ENCODE measurements around the gene AFF2.

AFF2 gene

DNA sequence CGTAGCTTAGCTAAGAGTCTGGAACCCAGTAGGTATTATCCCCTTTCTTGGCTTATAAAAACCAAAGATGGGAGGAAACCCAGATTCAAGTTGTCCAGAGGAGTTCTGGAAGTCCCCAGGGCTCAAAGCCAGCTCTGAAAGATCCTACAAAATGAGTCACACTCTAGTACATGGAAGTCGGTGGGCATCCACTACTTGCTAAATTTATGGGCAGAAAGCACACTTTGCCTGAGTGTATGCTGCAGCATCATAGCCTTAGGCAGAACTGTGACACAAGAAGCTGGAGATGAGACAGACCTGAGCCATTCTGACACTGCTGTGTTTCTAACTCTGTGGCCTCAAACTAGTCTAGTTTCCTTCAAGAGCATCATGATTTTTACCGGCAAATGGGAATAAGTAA, 429.3 kb downstream of the AFF2 start:
- no peak for DNase-seq (ENCODE audit: low spot score)

GRCh38 chrX:148930206-148930729, 429.9 kb downstream of the AFF2 start:
- DNase-seq (ENCODE audit: low spot score): no peak

DNA sequence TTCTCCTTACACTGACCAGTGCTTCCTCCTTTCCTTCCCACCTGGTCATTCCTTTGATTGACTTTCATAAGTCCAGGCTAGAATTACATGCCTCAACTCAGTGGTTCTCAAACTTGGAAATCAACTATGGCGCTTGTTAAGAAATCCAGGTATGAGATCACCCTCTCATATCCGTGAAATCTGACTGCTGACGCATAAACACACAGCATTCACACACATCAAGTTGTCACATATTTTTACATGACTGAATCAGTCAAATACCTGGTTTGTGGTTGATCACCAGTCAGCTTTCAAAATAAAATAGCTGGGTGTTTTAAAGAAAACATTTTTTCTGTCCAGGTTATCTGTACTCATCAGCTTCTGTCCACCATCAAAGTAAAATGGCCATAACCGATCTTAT, 433.5 kb downstream of the AFF2 start:
- DNase-seq (ENCODE audit: low spot score): no peak

DNA sequence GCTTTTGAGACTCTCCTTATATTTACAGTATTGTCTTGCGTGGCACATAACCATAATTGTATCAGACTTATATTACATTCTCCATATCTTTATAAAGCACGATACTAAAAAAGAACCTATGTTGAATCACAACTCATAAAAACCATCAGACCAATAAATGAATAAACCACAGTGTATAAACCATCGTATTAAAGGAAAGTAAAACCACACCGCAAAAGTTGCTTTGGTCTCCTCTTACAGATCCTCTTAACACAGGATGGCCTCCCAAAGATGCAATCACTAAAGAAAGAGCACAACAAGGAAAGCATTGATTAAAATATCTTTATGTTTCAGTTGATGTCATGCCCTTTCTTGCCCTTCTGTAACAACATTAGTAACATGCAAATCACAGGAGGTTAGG, 437.9 kb downstream of the AFF2 start:
- no peak for DNase-seq (ENCODE audit: low spot score)

DNA sequence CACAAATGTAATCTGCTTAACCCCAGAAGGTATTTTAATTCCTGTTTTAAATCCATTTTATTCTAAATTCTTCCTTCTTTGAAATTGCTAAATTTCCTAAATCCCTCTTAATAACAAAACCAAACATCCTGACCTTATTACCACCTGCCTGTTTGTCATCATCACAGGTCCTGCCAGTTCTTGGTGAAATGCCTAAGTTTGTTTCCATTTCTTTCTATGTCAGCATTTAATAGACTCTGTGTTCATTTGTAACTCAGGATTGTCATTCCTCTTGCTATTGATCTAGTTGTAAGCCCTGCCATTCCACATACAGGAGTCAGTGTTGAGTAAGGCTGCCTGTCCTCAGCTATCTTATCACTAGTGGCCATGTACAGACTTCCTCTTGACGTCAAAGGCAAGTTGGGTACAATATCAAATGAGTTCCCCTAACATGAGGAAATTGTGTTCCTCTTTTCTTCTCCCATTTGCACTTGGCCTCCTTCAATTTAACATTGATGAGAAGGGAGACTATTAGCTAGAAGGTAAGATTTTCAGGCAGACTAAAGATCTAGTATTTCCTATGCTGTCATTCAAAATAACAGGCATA, 440.1 kb downstream of the AFF2 start:
- DNase-seq (ENCODE audit: low spot score): no peak

GRCh38 chrX:148942754-148943153, 442.3 kb downstream of the AFF2 start:
- DNase-seq (ENCODE audit: low spot score): no peak

- DNase-seq (ENCODE audit: low spot score): no peak
Observed at GRCh38 chrX:148947399-148947975, 447.1 kb downstream of the AFF2 start.

DNA sequence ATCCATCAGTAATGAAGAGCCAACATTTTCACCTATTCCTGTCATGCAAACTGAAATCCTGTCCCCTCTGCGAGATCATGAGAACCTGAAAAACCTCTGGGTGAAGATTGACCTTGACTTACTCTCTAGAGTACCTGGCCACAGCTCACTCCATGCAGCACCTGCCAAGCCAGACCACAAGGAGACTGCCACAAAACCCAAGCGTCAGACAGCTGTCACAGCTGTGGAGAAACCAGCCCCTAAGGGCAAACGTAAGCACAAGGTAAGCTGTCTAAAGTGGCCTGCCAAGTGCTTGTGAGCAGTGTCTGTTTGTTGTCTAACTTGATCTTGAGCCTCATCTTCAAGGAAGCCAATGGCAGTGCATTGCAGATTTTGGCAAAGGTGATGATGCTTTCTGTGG, 455.9 kb downstream of the AFF2 start:
- no peak for DNase-seq (ENCODE audit: low spot score)

DNA sequence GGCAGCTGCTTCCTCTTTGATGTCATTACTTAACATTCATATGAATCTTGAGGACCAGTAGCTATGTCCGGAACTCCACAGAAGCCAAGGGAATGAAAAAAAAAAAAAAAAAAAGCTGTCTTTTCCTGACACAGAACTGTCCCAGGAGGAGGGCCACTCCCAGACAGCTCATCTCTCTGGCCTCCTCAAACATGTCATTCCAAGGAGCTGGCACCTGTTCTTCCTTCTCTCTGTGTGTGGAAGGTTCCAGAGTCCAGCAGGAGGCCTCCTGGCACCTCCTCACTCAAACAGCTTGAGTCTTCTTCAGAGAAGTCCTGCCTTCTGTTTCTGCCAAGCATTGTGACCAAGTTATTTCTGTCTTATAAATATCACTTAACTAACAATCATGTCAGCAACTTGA, 458.5 kb downstream of the AFF2 start:
- DNase-seq (ENCODE audit: low spot score): peak; percentile 1

- DNase-seq (ENCODE audit: low spot score): no peak
Observed at GRCh38 chrX:148960060-148960459, 459.6 kb downstream of the AFF2 start.

- DNase-seq (ENCODE audit: low spot score): no peak
Observed at GRCh38 chrX:148961985-148962384, 461.6 kb downstream of the AFF2 start.

GRCh38 chrX:148976571-148977400, 476.4 kb downstream of the AFF2 start:
- DNase-seq (ENCODE audit: low spot score): no peak

DNA sequence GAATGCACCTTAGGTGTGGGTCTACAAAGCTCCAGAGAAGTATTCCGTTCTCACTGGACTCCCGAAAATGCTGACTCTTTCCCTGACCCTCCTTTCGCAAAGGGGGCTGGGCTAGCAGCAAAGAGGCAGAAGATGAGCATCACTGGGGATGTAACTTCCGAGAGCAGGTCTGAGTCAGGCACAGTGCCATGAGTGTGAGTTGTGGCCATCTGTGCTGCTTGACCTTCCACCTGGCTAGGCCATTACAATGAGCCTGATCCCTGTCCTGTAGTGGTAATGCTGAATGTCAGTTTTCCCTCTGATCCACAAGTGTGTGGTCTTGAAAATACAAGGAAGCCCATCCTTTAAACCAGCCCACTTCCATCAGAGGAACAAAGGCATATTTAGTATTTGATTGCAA, 479.4 kb downstream of the AFF2 start:
- no peak for DNase-seq (ENCODE audit: low spot score)

- no peak for DNase-seq (ENCODE audit: low spot score)
Observed at GRCh38 chrX:148984238-148984637, 483.8 kb downstream of the AFF2 start.

DNA sequence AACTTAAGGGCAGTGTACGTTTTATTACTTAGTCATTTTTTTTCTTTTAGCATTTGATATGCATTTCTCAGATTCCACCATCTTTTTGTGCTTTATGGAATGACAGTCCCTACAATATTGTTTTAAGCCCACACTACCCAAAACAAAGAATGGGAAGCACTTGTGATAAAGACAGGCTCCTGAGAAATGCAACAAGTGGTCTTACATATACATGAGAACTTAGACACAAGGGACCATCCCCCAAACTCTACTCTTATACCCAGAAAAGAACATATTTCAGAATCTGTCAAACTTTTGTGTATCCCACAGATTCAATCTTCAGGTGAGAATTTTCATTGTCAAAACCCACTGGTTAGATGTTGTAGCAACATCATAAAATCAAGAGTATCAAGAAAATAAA, 491.1 kb downstream of the AFF2 start:
- no peak for DNase-seq (ENCODE audit: low spot score)

DNA sequence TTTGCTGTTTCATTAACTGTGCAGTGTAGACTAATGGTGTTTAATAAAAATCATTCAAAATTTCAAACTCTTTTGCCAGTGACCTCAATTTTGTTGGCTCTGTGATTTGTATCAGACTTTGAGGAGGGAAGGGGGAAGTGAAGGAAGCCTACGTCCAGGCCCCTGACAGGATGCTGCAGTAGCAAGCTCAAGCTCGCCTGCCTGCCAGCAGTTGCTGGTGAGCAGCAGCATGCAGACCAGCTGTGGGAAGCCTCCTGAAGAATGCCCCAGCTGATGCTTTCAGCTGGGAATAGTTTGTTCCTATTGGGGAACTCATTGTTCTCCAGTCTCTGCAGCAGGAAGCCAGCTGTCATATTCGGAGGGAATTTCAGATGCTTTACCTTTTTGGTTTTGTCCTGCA, 495.2 kb downstream of the AFF2 start:
- DNase-seq (ENCODE audit: low spot score): no peak

DNA sequence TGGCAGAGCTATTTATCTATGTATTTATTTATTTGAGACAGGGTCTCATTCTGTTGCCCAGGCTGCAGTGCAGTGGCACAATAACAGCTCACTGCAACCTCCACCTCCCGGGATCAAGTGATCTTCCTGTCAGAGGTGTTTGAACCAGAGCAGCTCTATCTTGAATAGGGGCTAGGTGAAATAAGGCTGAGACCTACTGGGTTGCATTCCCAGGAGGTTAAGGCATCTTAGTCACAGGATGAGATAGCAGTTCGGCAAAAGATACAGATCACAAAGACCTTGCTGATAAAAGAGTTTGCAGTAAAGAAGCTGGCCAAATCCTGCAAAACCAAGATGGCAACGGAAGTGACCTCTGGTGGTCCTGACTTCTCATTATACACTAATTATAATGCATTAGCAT, 501.9 kb downstream of the AFF2 start:
- no peak for DNase-seq (ENCODE audit: low spot score)

DNA sequence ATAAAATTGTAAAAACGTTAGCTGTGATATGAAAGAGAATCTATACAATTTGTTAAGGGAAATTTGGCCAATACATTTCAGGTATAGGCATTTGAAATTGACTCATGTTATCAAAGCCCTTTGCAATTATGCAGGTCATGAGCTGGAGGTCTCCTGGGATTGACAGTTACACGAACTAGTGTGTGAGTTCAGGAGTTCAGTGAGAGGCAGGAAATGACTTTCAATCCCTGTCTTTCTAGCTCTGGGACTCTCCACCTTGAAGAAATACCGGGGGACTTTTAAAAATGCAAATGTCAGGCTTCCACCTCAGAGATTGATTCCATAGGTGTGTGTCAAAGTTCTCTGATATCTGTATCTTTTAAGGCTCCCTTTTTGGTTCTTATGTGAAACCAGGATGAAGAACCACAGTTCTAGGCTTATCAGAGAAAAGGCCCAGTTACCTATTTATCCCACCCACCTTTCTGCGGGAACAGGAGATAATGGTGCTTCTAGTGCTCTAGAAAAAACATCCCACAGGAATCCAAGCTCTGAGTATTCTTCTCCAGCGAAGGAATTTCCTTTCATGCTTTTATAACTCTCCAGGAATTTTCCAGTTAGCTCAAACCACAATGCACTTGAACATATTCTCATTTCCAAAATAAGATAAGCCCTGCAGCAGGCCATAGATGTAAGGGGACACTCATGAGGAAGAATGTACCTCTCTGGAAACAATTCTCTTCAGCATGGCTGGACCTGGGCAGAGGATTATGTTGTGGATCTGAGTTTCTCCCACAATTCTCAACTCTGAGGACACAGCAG, 503.6 kb downstream of the AFF2 start:
- no peak for DNase-seq (ENCODE audit: low spot score)

- DNase-seq (ENCODE audit: low spot score): no peak
Observed at GRCh38 chrX:149004936-149005335, 504.5 kb downstream of the AFF2 start.

- DNase-seq (ENCODE audit: low spot score): no peak
Observed at GRCh38 chrX:149006235-149006634, 505.8 kb downstream of the AFF2 start.

- no peak for DNase-seq (ENCODE audit: low spot score)
Observed at GRCh38 chrX:149007423-149007822, 507.0 kb downstream of the AFF2 start.

Data from LoVo (cell line).